GM12874 (cell line): ENCODE measurements around the gene ZNF407.
A peak's percentile ranks its signal among the peaks of the same experiment; 100 is the strongest.

ENCODE experiments used
- TF ChIP-seq, protein P1 (sequence below): IDR thresholded peaks from 2 replicates; pipeline ENCODE4 v1.5.1; 2011; ENCODE audit warnings: low read depth, mild to moderate bottlenecking, control low read depth, low read length, moderate library complexity; ENCODE audit not compliant: insufficient read depth

Gene ZNF407

DNA sequence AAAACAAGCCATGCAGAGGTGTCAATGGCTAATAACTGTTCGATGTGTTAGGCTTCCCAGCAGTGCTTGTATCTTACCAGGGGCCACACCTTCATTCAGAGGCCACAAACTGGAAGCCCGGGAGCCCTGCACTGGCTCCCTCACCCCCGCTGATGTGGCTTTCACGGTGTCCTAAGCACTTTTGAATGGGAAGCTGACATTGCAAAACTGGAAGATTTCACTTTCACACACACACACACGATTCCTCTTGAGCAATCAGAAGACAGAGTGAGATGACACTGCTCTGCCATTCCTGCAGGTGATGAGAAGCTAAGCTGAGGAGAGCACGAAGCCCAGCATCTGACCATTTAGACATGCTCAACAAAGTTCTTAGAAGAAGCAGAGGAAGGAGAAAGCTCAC, 8.6 kb upstream of the ZNF407 start:
- TF ChIP-seq, protein P1, sequence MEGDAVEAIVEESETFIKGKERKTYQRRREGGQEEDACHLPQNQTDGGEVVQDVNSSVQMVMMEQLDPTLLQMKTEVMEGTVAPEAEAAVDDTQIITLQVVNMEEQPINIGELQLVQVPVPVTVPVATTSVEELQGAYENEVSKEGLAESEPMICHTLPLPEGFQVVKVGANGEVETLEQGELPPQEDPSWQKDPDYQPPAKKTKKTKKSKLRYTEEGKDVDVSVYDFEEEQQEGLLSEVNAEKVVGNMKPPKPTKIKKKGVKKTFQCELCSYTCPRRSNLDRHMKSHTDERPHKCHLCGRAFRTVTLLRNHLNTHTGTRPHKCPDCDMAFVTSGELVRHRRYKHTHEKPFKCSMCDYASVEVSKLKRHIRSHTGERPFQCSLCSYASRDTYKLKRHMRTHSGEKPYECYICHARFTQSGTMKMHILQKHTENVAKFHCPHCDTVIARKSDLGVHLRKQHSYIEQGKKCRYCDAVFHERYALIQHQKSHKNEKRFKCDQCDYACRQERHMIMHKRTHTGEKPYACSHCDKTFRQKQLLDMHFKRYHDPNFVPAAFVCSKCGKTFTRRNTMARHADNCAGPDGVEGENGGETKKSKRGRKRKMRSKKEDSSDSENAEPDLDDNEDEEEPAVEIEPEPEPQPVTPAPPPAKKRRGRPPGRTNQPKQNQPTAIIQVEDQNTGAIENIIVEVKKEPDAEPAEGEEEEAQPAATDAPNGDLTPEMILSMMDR, result no peak

DNA sequence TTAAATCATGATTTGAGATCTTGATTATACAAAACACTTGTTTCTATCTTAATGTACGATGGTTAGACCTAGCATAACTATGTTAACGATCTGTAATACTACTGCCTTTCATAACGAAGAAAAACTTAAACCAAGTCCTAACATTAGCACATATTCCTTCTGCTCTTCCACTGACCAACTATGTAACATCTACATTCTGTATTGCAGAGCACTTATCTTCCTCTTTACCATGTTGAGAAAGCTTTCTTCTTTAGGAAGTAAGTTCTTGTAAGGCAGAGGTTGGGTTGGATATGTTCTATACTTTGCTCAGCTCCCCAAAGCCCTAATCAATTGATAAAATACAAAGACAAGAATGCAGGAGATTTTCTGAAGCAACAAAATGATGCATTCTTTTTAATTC, 7.9 kb upstream of the ZNF407 start:
- TF ChIP-seq, protein P1, result no peak

DNA sequence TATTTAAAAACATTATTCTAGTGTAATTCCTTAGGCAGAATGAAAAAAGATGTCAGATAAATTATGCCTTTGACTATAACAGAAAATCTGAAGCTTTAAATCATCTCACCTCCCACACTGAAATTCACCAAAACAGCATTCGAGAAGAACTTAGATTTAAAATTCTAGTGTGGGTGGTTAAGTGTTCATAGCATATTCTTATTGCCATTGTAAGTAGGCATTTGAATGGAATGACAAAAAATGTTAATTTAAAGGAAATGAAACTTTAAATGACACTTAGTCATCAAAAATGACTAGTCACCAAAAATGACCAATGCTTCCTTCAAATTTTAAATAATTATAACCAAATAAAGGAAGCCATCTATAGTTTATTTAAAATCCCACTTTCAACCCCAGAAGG, 7.0 kb upstream of the ZNF407 start:
- TF ChIP-seq, protein P1, result no peak

DNA sequence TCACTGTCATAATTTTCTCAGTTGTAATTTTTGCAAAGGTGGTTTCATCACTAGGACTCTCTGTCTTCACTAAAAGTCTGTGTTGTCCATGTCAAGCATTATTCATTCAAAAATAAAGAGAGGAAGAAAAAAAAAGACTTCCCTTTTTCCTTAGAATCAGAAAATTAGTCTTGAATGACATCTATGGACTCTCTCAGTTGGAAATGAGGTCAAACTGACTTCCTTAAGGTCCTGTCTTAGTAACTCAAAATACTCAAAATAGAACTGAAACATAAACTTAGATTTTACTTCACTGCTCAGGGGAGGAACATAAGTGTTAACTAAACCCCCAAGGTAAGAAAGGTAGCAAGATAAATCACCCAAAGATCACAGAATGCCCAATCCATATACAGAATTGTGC, 2.2 kb upstream of the ZNF407 start:
- TF ChIP-seq, protein P1, result no peak

DNA sequence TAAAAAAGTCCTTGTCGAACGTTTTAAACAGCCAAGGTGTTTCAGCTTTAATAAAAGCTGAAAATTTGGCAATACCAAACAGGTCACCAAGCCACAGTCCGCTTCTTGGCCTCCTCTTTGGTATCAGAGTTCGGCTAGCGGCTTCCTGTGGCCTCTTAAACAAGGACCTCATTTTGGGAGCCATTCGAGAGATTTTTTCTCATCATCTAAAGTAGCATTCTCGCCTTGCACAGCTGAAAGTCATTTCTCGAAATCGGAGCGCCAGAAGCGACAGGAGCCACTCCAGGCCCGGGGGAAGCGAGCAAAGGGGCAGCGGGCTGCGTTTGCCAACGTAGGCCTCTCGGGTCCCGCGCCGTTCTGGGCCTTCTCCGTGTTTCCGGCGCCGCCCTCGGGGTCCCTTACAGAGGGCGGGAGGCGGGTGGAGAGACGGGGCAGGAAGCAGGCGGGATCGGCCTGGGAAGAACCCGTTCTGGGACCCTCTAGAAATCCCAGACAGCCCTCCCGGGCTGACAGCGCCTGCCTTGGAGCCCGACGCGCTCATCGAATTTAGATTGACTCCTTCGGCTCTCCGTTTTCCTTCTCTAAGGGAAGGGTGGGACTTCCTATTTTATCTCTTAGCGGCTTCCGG, 522 bp upstream of the ZNF407 start:
- TF ChIP-seq, protein P1, result no peak

DNA sequence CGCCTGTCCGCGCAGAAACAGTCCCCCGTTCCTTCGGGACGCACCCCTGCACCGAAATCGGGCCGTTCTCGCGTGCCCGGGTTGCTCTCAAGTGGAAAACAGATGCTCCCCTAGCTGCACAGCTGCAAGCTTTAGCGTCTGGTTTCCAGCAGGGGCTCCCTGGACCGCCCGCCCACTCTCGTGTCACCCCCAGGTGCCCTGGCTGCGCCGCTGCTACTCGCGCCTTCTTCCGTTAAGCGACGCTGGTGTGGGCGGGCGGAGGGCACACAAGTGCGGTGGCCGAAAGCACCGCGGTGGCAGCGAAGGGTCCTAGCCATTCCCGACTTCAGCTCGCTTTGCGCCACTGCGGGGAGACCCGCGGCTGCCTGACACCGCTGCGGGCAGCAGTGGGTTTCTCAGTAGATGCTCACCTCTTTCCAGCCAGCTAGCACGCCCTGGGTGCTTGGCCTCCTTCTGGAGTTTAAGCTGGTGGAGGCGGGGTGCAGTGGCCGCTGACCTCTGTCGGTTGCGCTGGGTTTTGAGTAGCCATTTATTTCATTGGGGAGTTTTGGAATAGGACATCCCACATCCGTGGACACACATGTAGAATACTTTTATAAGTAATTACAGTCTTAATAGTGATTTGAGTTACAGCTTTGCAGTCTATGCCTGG, 806 bp downstream of the ZNF407 start:
- TF ChIP-seq, protein P1, result peak; percentile 21; the same call in 1 of the 2 replicates

DNA sequence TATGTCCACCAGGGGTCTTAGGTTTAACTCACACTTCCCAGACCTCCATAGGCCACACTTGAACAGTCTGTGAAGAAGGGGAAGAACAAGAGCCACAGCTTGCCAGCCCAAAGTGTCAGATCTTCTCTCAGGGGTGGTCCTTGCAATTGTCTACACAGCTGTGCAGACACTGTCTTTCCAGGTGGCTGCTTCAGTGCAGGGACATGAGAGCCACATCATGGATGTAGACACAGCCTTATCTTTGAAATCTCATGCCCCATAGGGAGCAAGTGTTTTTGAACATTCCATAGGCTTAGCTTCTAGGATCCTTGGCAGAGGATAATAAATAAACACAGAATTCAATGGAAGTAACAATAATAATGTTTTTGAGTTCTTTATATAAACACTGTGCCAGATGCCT, 6.7 kb downstream of the ZNF407 start:
- TF ChIP-seq, protein P1, result no peak
